NCI-H2227 treated with DMSO at 0.1 percent for 48 hours (cell line): Measurements from ENCODE around the gene DRD3.

Experiments
- DNase-seq: peaks from one replicate; lab custom pipeline; 2025; lab: John Stamatoyannopoulos, UW

Gene DRD3

GRCh38 chr3:114178770-114179368 is at the start of gene DRD3:
Gene DRD3, minus strand, starts transcription at chr3:114179052. Its CDS starts 7,060 bp downstream, at chr3:114171992.
- no peak for DNase-seq

- DNase-seq, result no peak
These were observed 48.2 kb upstream of the DRD3 start for GRCh38 chr3:114227076-114227475.

GRCh38 chr3:114226313-114226712 is 47.5 kb upstream of the DRD3 start:
- DNase-seq, result no peak

- no peak for DNase-seq
These were observed 44.3 kb upstream of the DRD3 start for GRCh38 chr3:114223143-114223542.

- DNase-seq, result no peak
These were observed 43.0 kb upstream of the DRD3 start for GRCh38 chr3:114221881-114222264.

- DNase-seq, result no peak
These were observed 42.5 kb upstream of the DRD3 start for GRCh38 chr3:114221165-114221880.

- DNase-seq, result no peak
These were observed 40.9 kb upstream of the DRD3 start for GRCh38 chr3:114219741-114220140.

GRCh38 chr3:114218578-114219185 is 39.8 kb upstream of the DRD3 start:
- no peak for DNase-seq

DNA sequence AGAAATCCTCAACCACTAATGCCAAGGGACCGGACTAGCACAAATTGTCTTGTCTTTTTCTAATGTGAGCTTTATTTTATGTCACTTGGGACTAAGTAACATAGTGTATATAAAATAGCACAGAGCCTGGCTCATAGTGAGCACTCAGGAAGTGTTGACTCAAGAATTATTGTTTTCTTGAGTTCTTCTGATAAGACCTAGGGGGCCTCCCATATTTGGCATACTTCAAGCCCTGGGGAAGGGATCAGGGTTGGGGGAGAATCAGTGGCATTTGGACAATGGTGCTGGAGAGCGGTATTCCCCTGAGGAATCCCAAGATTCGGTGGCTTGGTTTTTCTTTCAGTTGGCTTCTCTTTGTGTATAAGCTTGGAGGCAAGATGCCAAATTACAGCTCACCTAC is 39.2 kb upstream of the DRD3 start:
- no peak for DNase-seq

GRCh38 chr3:114217266-114217665 is 38.4 kb upstream of the DRD3 start:
- no peak for DNase-seq

DNA sequence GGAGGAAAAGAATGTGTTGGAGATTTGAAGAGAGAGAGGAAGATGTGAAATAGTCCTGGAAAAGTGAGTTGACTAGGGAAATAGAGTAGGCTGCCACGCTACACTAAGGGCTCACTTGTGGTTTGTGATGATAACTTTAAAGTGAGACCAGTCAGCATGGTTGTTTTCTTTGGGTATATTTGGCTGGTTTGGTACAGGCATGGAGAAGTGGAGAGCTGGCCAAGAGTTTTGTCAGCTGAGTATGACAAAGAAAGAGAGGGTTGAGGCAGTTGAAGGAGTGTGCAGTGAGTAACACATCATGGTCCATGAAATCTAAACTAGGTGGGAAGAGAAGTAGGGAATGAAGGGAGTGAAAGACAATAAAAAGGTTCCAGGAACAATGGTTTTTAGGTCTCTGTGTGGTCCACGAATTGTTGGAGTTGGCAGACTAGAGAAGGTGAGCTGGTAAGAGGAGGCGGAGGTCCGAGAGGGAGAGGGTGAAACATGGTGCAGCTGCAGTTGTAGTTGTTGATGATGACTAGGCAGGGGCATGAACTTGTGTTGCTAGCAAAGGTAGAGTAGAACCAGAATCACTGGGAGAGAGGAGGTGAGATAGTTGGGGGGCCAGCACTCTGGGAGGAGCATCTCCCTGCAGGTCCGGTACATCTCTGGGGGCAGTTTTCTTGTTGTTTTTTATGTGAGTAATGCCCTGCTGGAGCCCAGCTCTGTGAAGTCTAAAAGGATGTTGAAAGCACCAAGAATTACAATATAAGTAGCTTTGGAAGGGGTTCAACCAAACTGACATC is 37.5 kb upstream of the DRD3 start:
- DNase-seq, result no peak

DNA sequence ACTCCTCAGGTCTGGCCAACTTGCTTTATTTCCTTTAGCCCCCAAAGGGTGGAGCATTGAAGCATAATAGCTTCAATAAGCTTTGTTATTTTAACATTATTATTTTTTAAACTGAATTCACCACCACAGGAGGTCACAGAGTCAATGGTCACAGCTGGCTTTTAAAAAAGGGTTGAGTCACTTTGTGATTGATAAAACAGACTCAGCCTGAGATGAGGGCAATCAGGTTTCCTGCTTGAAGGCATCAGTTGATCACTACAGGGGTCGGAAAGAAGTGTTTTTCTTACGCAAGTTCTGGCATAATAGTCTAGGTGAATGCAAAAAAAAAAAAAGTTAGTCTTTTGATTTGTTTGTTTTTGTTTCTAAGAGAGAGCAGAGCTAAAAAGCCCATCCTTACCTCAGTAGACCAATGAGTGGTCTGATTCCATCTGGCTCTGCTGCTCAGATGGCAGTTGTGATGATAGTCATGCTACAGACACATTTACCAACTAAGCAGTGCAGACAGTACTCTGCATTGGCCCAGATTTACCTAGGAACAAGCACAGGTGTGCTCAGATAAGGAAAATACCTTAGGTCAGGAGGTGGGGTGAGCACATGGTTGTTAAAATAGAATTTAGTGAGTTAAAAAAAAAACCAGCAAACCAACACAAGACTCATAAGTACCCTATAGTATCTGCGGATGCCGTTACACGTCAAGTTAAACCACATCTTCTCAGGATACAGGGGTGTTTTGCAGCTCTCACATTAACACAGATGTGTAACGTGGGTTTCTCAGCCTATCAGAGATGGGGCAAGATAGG is 35.9 kb upstream of the DRD3 start:
- DNase-seq, result no peak

GRCh38 chr3:114213627-114214541 is 35.0 kb upstream of the DRD3 start:
- peak; percentile 25 for DNase-seq

DNA sequence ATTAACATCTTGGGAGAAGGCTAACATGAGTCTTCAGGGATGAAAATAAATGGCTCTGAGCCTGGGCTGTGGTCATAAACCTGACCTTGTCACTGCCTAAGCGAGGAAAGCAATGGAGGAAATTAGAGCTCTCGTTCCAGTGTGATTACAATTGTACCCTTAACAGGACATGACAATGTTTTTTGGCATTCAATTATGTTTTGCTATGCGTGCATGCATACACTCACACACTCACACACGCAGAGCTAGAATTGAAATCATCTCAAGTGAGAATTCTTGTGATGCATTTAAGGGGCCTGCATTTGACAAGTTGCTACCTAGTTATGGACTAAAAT is 34.4 kb upstream of the DRD3 start:
- DNase-seq, result no peak

DNA sequence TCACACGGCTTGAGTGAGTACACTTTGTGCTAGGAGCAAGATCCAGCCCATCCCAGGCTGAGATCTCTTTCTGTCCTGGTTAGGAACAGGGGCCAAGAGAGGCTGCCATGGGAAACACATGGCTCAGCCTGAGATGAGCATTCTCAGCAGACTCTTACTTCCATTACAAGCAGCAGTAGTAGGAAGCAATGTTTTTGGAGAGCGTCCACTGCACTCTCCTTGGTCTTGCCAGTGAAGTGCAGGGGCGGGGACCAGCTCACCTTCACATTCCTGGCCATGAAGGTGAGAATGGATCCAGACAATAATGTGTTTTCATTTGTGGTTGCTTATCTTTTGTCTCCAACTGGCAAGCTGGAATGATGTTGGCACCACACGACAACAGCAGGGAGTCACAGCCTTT is 33.8 kb upstream of the DRD3 start:
- DNase-seq, result no peak

DNA sequence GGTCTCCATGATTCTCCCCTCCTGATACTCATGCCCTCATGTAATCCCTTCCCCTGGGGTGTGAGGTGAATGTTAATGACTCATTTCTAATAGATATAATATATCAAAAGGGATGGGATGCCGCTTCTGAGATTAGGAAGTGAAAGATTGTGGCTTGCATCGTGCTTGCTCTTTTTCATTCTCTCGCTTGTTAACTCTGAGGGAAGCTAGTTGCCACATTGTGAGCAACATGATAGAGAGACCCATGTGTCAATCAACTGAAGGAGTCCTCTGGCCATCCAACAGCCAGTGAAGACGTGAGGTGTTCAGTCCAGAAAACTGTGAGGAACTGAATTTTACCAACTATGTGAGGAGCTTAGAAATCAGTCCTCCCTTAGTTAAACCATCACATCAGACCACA is 28.9 kb upstream of the DRD3 start:
- DNase-seq, result no peak

GRCh38 chr3:114206342-114206741 is 27.5 kb upstream of the DRD3 start:
- DNase-seq, result no peak

DNA sequence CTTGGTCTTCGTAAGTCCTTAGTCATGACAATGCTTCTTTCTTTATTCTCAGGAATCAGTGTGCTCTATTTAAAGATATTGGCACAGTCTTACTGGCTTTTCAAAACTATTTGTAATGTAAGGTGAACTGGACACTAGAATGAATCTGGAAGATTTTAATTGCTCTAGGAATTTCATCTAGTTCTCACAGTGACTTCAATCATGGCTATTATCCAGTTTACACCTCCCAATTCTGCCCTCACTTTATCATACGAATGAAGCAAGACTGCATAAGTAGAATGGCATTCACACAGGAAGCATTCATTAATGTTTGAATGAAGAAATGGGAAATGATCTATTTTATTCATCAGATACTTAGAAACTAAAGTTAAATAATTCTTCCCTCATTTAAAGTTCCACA is 26.7 kb upstream of the DRD3 start:
- no peak for DNase-seq

- no peak for DNase-seq
These were observed 15.9 kb upstream of the DRD3 start for GRCh38 chr3:114194750-114195149.

- DNase-seq, result no peak
These were observed 13.3 kb upstream of the DRD3 start for GRCh38 chr3:114192136-114192535.

- no peak for DNase-seq
These were observed 7.6 kb upstream of the DRD3 start for GRCh38 chr3:114186501-114186900.
